Measurements from ENCODE around the gene TMIGD1.

TMIGD1 gene

DNA sequence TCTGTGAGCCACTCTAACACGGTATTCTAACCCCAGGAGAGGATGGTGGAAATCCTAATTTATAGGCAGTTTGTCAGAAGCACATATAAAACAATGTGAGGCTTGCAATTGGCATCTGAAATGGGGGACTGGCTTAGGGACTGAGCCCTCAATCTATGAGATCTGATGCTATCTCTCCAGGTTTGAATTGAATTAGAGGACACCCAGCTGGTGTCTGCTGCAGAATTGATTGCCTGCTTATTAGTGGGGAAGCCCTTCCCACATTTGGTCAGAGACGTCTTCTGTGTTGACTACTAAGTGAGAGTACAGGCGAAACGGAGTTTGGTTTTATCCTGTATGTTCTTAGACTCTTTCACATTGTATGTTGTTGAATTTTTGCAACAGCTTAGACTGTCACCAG is 13.6 kb upstream of the TMIGD1 start:
- H3K9me3 ChIP-seq (replicated peaks; ENCODE audit: insufficient read depth, low read length) = no peaks in the 10 kb centered on the region
- no peaks in the 10 kb centered on the region for H3K4me1 ChIP-seq (ENCODE audit: low read length)
- no peak overlapping the region for H3K9ac ChIP-seq (ENCODE audit: low read length)
- no peaks in the 10 kb centered on the region for H3K79me2 ChIP-seq (ENCODE audit: low read length)
- no peak overlapping the region for H3K4me2 ChIP-seq (ENCODE audit: low read depth, low read length)
- no peaks in the 10 kb centered on the region for H3K9me2 ChIP-seq (replicated peaks; ENCODE audit: insufficient read depth, low read length)
- no peaks in the 10 kb centered on the region for H3K36me3 ChIP-seq (replicated peaks; ENCODE audit: insufficient read depth, low read length)
- no peaks in the 10 kb centered on the region for H3K27me3 ChIP-seq (replicated peaks; ENCODE audit: insufficient read depth, low read length)
- DNase-seq = no peak
- H2AFZ ChIP-seq (ENCODE audit: low read length) = no peak overlapping the region
- no peak for TF ChIP-seq CTCF (IDR thresholded peaks at IDR 0.05; ENCODE audit: low read length)
- no peak for TF ChIP-seq EZH2phosphoT487 (IDR thresholded peaks at IDR 0.05; ENCODE audit: low read length)
- no peak for TF ChIP-seq EZH2 (optimal IDR thresholded peaks at IDR 0.05; ENCODE audit: low read depth, low read length)
- H3F3A ChIP-seq (ENCODE audit: insufficient read depth, low read length) = no peaks in the 10 kb centered on the region
- H3K4me3 ChIP-seq (ENCODE audit: low read length) = no peak overlapping the region
- H4K20me1 ChIP-seq (ENCODE audit: insufficient read depth, low read length) = no peaks in the 10 kb centered on the region
- no peak overlapping the region for H3K27ac ChIP-seq (ENCODE audit: low read length)

GRCh38 chr17:30346221-30346795 is 12.5 kb upstream of the TMIGD1 start:
- no peak for TF ChIP-seq EZH2phosphoT487 (IDR thresholded peaks at IDR 0.05; ENCODE audit: low read length)
- no peak for TF ChIP-seq EZH2 (optimal IDR thresholded peaks at IDR 0.05; ENCODE audit: low read depth, low read length)
- no peak for TF ChIP-seq CTCF (IDR thresholded peaks at IDR 0.05; ENCODE audit: low read length)
- H3F3A ChIP-seq (ENCODE audit: insufficient read depth, low read length) = no peaks in the 10 kb centered on the region
- H2AFZ ChIP-seq (ENCODE audit: low read length) = no peak overlapping the region
- H3K9ac ChIP-seq (ENCODE audit: low read length) = no peak overlapping the region
- H3K4me2 ChIP-seq (ENCODE audit: low read depth, low read length) = no peak overlapping the region
- no peaks in the 10 kb centered on the region for H3K9me2 ChIP-seq (replicated peaks; ENCODE audit: insufficient read depth, low read length)
- H3K79me2 ChIP-seq (ENCODE audit: low read length) = no peaks in the 10 kb centered on the region
- H3K4me1 ChIP-seq (ENCODE audit: low read length) = no peaks in the 10 kb centered on the region
- DNase-seq = no peak
- no peaks in the 10 kb centered on the region for H3K36me3 ChIP-seq (replicated peaks; ENCODE audit: insufficient read depth, low read length)
- H3K27ac ChIP-seq (ENCODE audit: low read length) = no peak overlapping the region
- no peaks in the 10 kb centered on the region for H4K20me1 ChIP-seq (ENCODE audit: insufficient read depth, low read length)
- no peaks in the 10 kb centered on the region for H3K27me3 ChIP-seq (replicated peaks; ENCODE audit: insufficient read depth, low read length)
- no peaks in the 10 kb centered on the region for H3K9me3 ChIP-seq (replicated peaks; ENCODE audit: insufficient read depth, low read length)
- H3K4me3 ChIP-seq (ENCODE audit: low read length) = no peak overlapping the region

DNA sequence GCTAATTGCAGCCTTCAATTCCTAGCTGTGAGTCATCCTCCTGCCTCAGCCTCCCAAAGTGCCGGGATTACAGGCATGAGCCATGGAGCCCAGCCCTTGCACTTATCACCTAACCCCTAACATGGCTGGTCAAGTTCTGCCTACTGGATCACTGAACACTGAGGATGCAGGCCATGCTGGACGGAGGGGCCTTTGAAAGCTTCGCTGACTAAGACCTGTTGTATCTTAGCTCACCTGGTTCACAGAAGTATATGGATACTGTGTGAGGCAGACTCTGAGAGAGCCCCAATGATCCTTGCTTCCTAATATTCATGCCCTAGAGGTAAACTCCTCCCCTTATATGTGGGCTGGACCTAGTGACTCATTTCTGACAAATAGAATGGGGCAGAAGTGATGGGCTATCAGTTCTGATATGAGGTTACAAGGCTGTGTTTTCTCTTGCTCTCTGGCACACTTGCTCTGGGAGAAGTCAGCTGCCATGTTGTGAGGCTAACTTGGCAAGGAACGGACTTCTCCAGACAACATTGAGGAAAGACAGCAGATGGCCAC is 11.7 kb upstream of the TMIGD1 start:
- Histone ChIP-seq H3K36me3 (replicated peaks; ENCODE audit: insufficient read depth, low read length) (no peaks in the 10 kb centered on the region), H3K9ac (ENCODE audit: low read length) (no peak overlapping the region), H3F3A (ENCODE audit: insufficient read depth, low read length) (no peaks in the 10 kb centered on the region), H4K20me1 (ENCODE audit: insufficient read depth, low read length) (no peaks in the 10 kb centered on the region), H3K9me3 (replicated peaks; ENCODE audit: insufficient read depth, low read length) (no peaks in the 10 kb centered on the region), H3K27me3 (replicated peaks; ENCODE audit: insufficient read depth, low read length) (no peaks in the 10 kb centered on the region), H3K4me1 (ENCODE audit: low read length) (no peaks in the 10 kb centered on the region), H3K27ac (ENCODE audit: low read length) (no peak overlapping the region), H3K4me3 (ENCODE audit: low read length) (no peak overlapping the region), H3K4me2 (ENCODE audit: low read depth, low read length) (no peak overlapping the region), H2AFZ (ENCODE audit: low read length) (no peak overlapping the region), H3K9me2 (replicated peaks; ENCODE audit: insufficient read depth, low read length) (no peaks in the 10 kb centered on the region), H3K79me2 (ENCODE audit: low read length) (no peaks in the 10 kb centered on the region)
- DNase-seq = no peak
- no peak for TF ChIP-seq CTCF (IDR thresholded peaks at IDR 0.05; ENCODE audit: low read length)
- TF ChIP-seq EZH2phosphoT487 (IDR thresholded peaks at IDR 0.05; ENCODE audit: low read length) = no peak
- TF ChIP-seq EZH2 (optimal IDR thresholded peaks at IDR 0.05; ENCODE audit: low read depth, low read length) = no peak
